Right renal cortex interstitium (tissue), 3 donors: ENCODE measurements around the gene SV2B. TPM values are rescaled to one million over a fixed set of nuclear protein-coding genes. Genes with fewer than 3 reads are reported as not detected.
"Not testable (repeated sequence)": the region's sequence is repeated elsewhere in the genome, so short reads cannot be mapped to it uniquely, and the experiment has no call there.

Experiments
- DNase-seq, 3 donors: peaks; one replicate each; pipeline ENCODE4 v3.0.0-alpha.2; 2013; ENCODE audit warnings: low read depth in 3 of 3, low spot score in 2 of 3
- polyA plus RNA-seq, 3 donors: library from polyadenylated mRNA; unstranded; fragments of 120-200 nt; gene quantifications; one replicate each; pipeline ENCODE4 v1.2.1, GENCODE V29; 2013; ENCODE audit not compliant: insufficient read length in 3 of 3

SV2B gene, protein sequence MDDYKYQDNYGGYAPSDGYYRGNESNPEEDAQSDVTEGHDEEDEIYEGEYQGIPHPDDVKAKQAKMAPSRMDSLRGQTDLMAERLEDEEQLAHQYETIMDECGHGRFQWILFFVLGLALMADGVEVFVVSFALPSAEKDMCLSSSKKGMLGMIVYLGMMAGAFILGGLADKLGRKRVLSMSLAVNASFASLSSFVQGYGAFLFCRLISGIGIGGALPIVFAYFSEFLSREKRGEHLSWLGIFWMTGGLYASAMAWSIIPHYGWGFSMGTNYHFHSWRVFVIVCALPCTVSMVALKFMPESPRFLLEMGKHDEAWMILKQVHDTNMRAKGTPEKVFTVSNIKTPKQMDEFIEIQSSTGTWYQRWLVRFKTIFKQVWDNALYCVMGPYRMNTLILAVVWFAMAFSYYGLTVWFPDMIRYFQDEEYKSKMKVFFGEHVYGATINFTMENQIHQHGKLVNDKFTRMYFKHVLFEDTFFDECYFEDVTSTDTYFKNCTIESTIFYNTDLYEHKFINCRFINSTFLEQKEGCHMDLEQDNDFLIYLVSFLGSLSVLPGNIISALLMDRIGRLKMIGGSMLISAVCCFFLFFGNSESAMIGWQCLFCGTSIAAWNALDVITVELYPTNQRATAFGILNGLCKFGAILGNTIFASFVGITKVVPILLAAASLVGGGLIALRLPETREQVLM
- polyA plus RNA-seq = 1 to 10 TPM in 1 of 3 donors, under 1 TPM in 2; 0.74 to 1.2 (median 0.86) TPM

DNA sequence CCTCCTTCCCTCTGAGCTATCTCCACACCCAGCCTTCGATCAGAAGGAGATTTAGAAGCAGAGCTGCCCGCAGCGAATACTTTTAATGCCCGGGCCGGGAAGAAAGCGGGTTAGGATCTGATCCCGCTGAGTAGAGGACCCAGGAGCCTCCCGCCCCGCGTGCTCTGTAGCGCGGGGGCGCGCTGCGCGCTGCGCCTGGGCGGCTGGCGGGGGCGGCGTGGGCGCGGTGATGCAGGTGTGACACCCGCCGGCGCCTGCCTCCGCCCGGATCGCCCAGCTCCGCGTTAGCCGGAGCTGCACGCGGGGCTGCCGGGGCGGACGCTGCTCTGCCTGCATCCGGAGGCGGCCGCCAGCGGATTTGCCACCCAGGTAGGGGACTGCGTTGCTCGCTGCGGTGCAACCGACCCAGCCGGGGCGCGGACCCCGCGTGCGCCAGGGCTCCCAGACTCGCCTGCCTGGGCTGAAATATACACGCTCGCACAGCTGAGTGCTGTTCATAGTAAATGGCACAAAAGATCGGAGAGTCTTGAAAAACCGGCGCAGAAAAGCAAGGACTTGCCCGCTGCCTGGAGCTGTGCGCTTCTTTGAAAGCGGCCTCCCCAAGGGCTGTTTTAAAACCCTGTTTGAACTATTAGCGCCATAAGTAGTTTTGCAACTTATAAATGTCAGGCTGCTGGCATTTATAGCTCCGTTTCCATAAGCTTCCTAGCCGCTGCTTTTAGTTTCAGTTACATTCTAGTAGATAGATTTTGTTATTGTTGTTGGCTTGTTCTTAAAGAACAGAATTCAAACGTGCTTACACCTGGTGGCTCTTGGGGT, at the start of gene SV2B:
TSS of gene SV2B (plus strand) at position 263 of the 819 bp plus-strand sequence. CDS start 126,007 bp downstream, outside the sequence.
- peak in 2 of 3 donors; percentile 10 to 29 for DNase-seq

GRCh38 chr15:91051248-91051647, 48.8 kb upstream of the SV2B start:
- DNase-seq = no peak

GRCh38 chr15:91054816-91055215, 45.2 kb upstream of the SV2B start:
- DNase-seq = no peak

DNA sequence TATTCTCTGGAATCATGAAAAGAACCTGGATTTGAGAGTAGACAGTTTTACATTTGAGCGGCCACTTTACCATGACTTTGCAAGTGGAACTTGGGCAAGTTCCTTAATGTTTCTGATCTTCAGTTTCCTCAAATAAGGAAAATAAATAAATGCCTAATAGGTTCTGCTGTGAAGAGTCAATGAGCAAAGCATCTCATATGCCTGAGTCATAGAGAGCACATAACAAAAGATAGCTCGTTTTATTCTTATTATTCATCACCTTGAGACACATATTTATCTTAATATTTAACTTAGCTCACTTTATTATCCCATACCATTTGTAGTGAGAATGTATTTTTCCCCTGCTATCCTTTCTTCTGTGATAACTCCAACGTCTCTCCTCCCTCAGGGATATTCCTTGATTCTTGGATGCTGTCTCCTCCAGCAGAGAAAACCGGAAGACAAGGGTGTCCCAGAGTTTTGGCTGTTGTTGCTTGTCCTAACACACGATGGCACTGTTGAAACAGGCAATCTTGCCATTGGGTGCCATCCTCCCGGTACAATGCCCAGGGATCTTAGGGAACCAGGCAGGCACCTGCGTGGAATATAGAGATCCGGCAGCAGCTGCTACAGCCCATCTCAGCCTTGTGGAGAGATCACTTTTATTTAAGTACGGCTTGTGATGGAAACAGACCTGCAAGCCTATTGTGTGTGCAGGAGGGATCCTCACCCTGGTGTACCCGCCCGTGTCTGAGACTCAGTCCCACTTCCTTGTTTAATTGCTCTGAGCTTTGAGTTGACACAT, 44.3 kb upstream of the SV2B start:
- DNase-seq = peak; percentile 18 to 48 (median 40)

DNA sequence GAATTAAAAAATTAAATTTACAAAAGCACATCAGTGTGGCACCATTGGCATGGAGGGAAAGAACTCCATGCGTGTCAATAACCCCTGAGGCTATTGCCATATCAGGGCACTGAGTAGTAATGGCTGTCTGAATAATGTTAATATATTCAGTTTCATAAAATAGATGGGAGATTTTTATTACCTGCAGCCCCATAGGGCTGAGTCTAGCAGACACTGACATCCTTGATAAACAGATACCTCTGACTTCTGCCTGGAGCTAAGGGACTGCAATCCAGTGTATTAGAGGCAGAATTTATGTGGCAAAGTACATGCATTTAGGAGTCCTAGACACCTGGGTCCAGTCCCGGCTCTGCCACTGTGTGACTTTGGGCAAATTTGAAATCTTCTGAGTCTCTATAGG, 38.8 kb upstream of the SV2B start:
- no peak for DNase-seq

GRCh38 chr15:91061997-91062396, 38.1 kb upstream of the SV2B start:
- no peak for DNase-seq

DNA sequence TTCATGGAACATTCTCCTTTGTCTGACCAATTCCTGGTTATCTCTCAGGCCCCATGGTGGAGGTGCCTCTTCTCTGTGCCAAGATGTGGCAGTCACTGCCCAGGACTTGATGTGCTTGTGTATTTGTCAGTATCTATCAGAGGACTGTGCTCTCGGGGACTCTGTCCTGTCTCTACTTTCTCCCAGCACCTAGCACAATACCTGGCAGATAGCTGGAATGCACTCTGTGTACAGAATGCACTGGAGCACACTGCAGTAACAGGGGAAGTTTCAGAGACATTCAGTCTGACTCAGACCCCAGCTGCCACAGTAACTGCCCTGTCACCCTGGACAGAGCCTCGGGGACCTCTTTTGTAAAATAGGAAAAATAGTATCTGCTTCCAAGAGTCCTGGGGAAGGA, 34.6 kb upstream of the SV2B start:
- DNase-seq = no peak

GRCh38 chr15:91067036-91067435, 33.0 kb upstream of the SV2B start:
- no peak for DNase-seq

DNA sequence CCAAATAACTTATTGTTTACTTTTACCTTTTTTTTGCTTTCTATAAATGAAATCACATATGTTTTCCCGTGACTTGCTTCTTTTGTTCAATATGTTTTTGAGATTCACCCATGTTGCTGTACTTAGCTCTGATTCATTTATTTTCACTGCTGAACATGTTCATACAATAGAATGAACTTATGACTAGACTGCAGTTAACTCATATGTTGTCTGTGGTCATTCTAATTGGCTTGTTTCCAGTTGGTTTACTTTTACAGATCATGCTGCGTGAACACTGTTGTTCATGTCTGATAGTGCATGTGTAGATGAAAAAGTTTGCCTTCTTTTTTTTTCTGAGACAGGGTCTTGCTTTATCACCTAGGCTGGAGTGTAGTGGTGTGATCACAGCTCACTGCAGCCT, 31.6 kb upstream of the SV2B start:
- no peak for DNase-seq

GRCh38 chr15:91068966-91069365, 31.1 kb upstream of the SV2B start:
- no peak for DNase-seq

DNA sequence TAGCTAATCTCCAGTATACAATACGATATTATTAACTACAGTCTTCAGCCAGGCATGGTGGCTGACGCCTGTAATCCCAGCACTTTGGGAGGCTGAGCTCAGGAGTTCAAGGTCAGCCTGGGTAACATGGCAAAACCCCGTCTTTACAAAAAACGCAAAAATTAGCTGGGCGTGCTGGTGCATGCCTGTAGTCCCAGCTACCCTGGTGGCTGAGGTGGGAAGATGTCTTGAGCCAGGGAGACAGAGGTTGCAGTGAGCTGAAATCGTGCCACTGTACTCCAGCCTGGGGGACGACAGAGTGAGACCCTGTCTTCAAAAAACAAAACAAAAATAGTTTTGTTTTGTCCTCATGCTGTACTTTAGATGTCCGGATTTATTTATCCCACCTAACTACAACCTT, 29.2 kb upstream of the SV2B start:
- no peak for DNase-seq

DNA sequence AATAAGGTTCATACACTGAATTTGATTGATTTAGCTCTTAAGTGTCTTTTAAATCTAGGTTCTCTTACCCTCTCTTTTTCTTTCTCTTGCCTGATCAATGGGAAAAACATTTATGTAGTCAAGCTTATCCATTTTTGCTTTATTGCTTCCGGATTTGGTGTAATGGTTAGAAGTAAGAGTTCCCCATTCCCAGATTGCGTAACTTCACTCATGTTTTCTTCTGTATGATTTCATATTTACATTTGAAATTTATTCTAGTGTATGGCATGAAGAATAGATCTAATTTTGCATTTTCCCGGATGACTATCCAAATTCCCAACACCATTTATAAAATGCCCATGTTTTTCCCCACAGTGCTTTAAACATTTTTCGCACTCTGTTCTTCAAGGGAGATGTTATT, 27.9 kb upstream of the SV2B start:
- no peak for DNase-seq

- no peak for DNase-seq
Observed at GRCh38 chr15:91073077-91073476, 27.0 kb upstream of the SV2B start.

GRCh38 chr15:91073768-91074167, 26.3 kb upstream of the SV2B start:
- DNase-seq = no peak

- no peak for DNase-seq
Observed at GRCh38 chr15:91075739-91076138, 24.3 kb upstream of the SV2B start.

GRCh38 chr15:91077029-91077428, 23.0 kb upstream of the SV2B start:
- DNase-seq = no peak

DNA sequence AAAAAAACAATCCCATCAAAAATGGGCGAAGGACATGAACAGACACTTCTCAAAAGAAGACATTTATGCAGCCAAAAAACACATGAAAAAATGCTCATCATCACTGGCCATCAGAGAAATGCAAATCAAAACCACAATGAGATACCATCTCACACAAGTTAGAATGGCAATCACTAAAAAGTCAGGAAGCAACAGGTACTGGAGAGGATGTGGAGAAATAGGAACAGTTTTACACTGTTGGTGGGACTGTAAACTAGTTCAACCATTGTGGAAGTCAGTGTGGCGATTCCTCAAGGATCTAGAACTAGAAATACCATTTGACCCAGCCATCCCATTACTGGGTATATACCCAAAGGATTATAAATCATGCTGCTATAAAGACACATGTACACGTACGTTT, 6.2 kb upstream of the SV2B start:
- DNase-seq = not testable (repeated sequence)

DNA sequence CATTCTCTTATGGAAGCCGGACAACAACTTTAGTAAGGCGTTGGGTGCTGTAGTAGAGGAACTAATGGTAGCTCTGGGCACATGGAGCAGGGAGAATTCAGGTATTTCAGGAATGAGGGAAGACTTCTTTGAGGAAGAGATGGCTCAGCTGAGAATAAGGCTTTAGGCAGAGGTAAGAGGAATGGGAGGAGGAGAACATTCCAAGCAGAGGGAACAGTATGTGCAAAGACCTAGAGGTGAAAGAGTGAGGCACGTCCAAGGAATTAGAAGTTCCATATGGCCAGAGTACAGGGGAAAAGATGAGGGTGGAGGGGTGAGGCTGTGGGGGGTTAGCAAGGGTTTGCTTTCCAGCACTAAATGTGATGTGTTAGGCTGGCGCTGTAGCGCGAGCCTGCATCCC, 1.6 kb upstream of the SV2B start:
- no peak for DNase-seq

DNA sequence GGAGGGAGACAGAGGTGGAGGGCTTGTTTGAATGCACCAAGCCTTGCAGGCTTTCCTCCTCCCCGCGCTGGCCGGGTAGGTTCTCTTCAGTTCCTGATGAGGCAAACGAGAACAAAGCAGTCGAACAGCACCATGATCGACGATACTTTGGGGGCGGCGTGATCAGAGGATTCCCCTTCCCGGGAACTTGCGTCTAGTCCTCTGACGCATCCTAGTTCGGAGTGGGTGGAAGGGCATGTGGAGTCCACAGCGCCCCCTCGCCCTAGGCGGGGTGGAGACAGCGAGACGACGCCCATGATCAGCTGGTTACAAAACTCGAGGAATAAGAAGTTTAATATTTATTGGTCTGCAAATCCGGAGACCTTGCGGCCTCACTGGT, 452 bp upstream of the SV2B start:
- DNase-seq = peak in 1 of 3 donors; percentile 1

DNA sequence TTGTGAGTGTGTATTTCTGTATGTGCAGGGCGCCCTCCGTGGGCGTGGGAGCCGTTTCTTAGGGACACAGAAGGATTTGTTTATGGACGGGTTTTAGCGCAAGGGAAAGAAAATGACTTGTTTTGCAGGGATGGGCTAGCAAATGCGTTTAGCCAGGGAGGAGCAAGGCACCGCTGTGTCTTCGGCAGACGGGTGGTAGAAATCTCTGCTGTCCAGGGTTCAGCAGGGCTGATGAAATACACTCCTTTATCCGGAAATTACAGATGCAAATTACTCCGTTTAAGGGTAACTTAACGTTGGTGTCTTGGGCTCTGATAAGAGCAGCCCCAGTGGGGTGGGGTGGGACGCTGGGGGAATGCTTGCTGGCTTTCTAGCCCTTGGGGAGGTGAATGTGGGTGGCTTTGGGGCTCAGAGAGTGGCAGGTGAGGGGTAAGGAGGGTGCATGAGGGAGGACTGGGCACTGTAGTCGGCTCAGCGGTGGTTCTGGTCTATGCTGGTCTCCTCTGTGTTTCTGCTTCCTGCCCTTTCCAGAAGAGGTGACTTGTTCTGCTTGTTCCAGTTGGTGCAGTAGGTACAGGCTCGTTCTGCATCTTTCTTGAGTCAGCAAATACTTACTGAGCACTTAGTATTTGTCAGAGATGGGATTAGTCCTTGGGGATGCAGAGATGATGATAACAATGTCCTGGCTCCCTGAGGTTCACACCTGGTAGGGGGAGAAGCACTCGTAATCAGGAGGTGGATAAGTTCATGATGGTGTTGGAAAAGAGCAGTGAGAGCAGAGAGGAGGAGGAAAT, 954 bp downstream of the SV2B start:
- peak in 1 of 3 donors; percentile 2 for DNase-seq
